NCI-H1436 (cell line): ENCODE results near the gene PTPRN.
"Not testable (repeated sequence)": the region's sequence is repeated elsewhere in the genome, so short reads cannot be mapped to it uniquely, and the experiment has no call there.

ENCODE experiments used
- DNase-seq: peaks from one replicate; lab custom pipeline; 2025; lab: John Stamatoyannopoulos, UW

The PTPRN gene

DNA sequence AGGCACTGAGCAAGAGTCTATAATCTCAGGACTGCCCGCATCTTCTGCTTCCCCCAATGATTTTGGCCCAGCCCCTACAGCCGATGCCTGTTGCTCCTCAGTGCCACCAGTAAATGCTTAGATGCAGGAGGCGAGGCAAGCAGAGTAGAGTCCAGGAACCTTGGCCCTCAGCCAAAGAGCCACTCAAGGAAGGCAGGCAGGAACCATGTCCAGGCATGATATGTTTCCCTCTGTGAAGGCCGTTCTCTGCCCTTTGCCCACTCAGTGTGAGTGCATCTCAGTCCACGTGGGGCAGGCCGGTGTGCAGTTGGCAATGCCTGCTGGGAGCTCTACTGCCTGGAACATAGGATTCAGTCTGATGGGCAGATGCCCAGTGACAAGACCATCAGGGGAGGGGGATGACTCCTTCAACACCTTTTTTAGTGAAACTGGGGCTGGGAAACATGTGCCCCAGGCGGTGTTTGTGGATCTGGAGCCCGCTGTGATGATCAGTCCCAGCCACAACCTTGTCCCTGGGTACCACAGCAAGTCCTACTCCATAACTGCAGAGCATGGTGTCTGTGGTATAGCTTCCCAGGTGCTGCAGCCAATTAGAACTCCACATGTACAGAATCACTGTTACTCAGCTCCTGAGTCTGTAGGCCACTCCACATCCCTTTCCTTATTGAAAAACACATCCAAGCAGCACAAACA lies 39.7 kb downstream of the PTPRN start:
- no peak for DNase-seq

DNA sequence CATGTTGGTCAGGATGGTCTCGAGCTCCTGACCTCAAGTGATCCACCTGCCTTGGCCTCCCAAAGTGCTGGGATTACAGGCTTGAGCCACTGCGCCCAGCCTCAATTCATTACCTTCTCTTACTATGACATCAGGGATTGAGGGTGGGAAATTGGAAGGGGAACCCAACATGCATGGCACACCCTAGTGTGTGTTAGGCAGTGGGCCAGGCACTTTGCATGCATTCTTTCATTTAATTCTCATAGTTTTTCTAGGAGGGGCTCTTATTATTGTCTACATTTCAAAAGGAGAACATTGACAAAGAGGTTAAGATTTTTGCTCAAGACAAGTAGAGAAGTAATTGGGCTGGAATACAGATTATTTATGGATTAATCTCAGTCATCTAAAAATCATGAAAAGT lies 40.9 kb downstream of the PTPRN start:
- DNase-seq, result no peak

DNA sequence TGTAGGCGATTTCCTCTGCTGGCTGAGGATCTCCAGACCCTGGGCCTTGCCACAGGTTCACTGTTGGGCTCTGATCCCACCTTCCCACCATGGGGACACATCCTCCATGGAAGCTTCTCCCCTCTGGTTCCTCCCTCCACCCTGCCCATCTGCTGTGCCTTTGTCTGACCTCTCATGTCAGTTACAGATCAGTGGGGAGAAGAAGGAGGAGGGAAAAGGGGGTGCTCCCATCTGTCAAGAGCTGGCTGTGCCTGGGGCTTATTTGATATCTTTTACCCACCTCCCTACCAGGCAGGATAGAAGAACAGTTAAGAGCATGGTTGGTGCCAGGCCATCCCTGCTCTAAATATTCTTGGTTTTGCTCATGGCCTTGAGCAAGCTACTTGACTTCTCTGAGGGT lies 42.3 kb downstream of the PTPRN start:
- no peak for DNase-seq

DNA sequence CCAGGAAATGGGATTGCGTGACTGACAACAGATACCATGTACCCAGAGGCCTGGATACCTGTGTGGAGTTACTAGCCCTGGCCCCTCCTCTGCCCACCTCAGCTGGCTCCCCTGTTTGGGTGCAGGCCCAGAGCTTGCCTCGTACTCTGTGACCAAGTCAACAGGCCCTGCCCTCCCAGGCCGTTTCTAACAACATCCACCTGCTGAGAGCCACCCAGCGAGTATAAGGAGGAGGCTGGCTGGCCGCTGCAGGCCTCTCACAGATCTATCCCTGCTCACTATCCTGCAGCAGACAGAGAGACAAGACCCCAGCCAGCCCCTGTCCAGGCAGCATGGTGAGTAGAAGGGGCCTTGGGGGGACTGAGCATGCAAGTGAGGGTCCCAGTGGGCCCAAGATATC lies 43.0 kb downstream of the PTPRN start:
- no peak for DNase-seq

DNA sequence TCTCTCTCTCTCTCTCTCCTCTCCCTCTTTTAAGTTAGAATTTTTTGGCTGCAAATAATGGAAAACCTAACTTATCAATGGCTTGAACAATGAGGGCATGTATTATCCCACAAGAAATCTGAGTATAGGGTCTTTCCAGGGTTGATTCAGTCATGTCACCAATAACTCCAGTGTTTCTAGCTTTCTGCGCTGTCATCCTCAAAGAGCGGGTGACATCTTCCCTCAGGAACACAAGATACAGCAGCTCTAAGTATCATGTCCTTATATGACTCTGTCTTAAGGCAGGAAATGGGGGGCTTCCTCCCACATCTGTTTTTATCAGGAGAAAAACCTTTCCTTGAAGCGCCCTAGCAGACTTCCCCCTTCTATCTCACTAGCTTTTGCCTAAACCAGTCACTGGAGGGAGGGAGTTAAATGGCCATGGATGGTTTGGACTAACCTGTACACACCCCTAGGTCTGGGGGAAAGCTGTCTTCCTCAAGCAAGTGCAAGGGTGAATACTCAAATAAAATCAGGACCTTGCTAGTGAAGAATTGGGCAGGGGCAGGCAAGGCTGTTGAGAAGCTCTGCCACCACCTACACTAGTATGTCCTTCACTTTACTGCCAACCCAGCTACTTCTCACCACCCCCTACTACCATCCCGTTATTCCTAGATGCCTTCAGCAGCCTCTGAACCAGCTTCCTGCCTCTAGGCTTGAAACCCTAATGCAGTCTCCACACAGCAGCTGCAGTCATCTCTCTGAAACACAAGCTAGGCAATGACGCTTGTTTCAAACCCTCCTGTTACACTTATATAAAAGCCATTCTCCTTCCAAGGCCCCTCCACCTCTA lies 48.0 kb downstream of the PTPRN start:
- DNase-seq, result no peak

DNA sequence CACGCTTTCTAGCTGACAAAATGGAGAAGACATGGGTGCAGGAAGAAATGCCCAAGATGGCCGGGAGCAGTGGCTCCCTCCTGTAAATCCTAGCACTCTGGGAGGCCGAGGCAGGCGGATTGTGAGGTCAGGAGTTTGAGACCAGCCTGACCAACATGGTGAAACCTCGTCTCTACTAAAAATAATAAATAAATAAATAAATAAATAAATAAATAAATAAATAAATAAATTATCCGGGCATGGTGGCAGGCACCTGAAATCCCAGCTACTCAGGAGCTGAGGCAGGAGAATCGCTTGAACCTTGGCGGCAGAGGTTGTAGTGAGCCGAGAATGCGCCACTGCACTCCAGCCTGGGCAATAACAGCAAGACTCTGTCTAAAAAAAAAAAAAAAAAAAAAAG lies 50.3 kb downstream of the PTPRN start:
- not testable (repeated sequence) for DNase-seq

DNA sequence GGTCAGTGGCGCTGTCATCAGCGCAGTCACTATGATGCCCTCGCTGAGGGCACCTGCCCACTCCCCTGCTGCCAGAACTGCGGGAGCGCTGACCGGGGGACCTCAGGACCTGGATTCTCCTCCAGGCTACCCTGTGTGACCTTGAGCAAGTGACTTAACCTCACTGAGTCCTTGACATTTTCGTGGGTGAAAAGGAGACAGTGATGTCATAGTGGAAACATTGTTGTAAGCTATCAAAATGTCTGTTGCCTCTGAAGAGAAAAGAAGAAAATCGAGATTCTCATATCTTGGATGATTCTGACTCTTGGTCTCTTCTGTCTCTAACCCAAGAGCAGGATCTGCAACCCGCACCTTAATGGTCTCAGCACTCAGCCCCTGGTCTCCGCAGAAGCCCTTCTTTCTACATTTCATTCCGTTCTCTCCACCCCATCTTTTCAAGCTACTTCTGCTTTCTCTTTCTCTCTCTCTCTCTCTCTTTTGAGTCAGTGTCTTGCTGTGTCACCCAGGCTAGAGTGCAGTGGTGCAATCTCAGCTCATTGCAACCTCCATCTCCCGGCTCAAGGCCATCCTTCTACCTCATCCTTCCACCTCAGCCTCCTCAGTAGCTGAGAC lies 54.5 kb downstream of the PTPRN start:
- no peak for DNase-seq

DNA sequence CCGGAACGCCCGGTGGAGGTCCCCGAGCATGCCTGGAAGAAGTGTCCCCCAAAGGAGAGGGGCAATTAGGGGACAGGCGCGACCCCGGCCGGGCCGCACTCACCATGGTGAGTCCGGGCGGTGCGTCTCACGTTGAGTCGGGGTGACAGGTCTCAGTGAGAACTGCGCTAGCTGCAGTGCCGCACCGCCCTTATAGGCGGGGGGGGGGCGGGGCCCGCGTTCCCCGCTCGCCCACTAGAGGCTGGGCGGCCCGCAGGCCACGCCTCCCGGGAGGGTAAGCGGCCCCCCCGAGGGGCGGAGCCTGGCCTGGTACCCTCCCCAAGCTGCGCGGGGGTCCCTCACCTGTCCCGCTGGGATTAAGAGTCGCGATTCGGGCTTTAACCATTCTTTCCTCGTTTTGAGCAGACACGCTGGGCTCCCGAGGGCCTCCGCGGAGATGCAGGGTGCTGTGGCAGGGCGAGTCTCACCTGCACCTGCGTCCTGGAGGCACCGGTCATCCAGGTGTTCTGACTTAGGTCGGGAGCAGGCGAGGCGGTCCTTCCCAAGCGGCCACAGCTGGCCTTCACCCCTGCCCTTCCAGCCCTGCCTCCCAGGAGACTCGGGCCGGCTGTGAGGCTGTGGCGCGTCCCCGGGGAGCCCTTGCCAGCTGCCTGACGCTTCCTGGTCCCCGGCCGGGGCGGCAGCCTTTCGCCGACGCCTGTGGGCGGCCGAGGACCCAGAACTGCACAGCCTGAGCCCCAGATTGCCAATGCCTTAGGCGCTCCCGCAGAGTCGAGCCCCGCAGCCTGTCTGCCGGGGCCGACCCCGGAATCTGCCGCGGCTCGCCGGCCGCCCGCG lies 55.2 kb downstream of the PTPRN start, which contains the start of gene TUBA4A:
Gene TUBA4A (minus strand): TSS at position 166 of the 837 bp plus-strand sequence. CDS start 60 bp downstream, at position 106.
- DNase-seq, result peak; percentile 73

DNA sequence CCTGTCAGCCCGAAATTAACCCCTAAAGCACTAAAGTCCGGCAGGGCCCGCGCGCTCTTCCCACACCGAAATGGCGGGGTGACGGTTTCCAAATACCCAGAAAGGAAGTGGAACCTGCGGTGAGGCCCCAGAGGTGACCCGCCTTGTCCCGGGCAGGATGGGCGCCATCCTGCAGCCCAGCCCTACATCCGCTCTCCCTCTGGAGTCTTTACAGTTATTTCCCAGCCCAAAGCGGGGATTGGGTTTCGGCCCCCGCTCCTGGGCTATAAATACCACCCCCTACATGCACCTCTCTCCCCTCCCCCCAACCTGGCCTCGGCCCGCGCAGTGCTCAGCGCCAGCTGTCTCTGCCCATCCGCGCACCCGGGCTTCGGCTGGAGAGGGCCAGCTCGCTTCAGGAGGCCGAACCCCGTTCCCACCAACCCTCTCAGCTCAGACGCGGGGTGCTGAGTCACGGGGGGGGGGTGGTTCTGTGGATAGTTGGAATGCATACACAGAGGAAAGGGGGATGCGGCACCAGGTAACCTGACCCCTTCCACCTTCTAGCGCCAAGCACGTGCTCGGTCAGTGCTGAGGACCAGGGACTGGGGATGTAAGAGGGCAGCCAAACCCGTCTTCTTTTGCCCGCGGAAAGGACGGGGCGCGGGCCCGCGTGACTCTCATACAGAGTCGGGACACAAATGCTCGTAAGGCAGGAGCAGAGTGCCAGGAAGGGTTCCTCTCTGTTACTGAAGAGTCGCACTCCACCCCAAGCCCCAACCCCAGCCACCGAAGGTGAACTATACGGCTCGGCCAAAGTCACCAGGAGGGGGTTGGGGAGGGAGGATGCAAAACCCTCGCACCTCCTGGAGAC lies 56.1 kb downstream of the PTPRN start, which contains the start of gene TUBA4B:
Gene TUBA4B (plus strand): TSS at position 344 of the 853 bp plus-strand sequence. CDS start 165 bp downstream, at position 509.
- no peak for DNase-seq

DNA sequence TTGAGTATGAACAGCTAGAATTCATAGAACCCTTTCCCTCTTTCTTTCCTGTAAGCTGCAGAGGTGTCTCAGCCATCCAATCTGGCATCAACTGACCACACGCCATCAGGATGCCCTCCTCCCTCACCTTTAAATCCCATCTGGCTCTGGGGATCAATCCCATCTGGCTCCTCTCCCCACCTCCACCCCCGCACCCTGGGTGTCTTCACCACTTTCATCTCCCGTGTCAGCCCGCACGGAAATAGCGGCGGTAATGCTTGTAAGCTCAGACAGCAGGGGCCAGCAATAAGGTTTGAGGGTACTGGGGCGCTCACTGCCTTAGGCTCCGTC lies 56.7 kb downstream of the PTPRN start:
- DNase-seq, result no peak

DNA sequence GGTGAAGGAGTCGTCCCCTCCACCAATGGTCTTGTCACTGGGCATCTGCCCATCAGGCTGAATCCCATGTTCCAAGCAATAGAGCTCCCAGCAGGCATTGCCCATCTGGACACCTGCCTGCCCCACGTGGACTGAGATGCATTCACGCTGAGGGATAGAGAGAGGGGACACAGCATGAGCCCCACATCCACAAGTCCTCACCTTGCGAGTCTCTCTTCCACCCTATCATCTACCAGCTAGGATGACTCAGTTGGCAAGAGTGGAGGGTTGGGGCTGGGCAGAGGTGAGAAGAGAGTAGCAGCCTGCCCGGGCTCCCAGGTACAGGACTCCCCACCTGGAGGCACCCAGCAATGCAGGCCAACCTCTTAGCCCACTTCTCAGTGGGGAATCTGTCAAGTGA lies 57.1 kb downstream of the PTPRN start:
- no peak for DNase-seq

DNA sequence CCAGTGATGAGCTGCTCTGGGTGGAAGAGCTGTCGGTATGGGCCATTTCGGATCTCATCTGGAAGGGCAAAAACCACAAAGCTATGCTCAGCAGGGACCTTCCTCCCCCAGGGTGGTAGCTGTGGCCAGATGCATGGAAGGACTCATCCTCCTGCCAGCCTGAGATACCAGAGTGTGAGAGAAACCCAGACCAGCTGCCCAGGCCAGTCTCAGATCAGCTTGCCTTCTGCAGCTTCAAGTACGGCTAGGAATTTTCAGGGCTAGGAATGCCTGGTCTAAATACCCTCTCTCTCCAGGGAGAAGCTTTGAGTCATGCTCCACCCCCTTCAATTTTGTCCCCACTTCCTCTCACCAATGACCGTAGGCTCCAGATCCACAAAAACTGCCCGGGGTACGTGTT lies 57.5 kb downstream of the PTPRN start:
- no peak for DNase-seq

DNA sequence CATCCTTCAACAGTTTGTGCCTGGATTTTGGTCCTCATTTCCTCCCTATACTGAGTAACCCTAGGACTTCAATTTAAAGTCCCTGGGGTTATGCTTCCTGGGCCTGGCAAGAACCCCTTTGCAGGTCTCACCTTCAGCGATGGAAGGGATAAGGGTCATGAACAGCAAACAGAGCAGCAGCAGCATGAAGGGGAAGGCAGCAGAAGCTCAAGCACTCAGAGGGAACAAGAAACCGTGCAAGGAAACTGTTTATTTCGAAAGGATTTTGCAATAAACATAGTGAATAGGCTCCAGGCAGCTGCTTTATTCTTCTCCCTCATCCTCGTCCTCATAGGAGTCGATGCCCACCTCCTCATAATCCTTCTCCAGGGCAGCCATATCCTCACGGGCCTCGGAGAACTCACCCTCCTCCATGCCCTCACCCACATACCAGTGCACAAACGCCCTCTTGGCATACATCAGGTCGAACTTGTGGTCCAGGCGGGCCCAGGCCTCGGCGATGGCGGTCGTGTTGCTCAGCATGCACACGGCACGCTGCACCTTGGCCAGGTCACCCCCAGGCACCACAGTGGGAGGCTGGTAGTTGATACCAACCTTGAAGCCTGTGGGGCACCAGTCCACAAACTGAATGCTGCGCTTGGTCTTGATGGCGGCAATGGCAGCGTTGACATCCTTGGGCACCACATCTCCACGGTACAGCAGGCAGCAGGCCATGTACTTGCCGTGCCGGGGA lies 59.0 kb downstream of the PTPRN start:
- DNase-seq, result no peak

DNA sequence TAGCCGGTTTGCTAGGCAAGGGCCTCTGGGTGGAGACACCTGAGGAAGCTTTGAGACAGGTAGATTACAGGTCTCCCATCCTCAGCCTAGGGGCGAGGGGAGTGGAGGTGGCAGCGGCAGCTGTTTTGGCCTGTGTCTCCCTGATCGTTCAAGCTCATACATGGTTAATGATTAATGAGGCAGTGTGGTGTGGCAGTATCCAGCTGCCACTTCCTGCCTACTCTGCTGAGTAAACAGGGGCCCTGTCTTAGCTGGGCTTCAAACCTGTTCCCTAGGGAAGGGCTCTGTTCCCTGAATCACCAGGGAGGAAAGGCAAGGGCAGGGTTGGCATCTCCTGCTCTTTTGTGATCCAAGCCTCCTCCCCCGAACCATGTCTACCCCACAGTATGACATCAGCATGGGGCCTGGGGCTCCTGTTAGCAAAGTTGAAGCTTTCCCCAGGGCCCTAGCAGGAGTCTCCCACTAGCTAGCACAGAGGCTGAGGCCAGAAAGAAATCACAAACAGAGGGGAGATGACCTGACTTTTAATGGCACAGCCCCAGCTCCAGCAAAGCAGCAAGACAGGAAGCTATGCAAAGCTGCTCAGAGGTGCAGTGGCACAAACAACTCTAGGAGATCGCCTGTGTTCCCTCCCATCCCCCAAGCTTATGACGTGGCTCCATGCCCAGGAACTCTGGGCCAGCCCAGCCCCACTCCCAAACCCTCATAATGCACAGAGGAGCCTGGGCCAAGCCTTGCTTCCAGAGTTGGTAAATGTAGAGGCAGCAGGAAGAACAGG lies 59.8 kb downstream of the PTPRN start:
- peak; percentile 17 for DNase-seq

DNA sequence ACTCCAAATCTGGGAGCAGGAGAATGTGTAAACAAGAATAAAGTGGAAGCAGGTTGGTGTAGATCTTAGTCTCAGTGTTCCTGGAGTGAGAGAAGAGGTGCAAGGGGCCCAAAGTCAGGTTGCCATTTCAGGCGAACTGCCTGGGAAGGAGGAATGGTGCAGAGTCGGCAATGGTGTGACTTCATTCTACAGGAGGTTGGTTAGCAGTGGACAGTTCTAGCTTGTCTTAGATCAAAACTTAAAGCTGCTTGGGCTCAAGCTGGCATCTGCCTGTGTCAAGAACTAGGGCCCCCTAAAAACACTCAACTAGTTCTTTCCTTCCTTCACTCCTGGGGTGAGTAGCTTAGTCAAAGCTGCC lies 60.4 kb downstream of the PTPRN start:
- DNase-seq, result no peak

DNA sequence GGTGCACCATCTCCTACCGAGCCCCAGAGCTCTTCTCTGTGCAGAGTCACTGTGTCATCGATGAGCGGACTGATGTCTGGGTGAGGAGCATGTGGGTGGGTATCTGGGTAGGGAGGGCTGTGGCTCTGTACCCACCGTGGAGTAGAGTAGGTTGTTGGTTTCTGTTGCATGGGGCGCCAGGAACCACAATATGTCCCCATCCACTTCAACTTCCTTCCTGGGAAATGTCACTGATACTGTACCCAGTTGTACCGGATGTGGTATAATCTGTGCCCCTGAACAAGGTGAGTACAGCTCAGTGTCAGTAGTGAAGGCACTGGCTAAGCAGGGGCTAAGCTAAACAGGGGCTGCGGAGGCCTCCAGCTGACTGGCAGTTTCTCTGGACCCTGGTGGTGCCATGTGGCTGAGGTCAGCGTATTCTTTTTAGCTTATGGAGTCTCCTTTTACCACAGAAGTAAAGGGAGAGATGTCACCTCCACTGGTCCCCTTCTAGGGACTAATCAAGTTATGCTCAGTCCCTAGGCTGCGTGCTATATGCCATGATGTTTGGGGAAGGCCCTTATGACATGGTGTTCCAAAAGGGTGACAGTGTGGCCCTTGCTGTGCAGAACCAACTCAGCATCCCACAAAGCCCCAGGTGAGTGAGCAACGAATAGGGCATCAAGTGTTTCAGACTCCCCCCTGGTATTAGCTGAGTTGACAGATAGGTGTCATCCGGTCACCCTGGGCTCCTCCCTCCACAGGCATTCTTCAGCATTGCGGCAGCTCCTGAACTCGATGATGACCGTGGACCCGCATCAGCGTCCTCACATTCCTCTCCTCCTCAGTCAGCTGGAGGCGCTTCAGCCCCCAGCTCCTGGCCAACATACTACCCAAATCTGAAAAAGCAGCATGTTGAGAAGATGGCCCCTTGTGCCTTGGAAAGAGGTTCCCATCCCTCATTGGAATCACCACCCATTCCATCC lies 61.2 kb downstream of the PTPRN start:
- no peak for DNase-seq

DNA sequence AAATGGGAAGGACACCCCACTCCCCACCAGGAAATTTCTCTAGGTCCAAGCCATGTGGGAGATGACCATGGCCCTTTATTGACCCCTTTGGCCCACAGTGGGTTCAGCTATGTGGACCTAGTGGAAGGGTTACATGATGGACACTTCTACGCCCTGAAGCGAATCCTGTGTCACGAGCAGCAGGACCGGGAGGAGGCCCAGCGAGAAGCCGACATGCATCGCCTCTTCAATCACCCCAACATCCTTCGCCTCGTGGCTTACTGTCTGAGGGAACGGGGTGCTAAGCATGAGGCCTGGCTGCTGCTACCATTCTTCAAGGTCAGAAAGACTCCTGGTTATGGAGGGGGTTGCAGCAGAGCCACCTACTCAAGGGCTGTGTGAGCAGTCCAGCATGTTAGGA lies 62.6 kb downstream of the PTPRN start:
- DNase-seq, result no peak

DNA sequence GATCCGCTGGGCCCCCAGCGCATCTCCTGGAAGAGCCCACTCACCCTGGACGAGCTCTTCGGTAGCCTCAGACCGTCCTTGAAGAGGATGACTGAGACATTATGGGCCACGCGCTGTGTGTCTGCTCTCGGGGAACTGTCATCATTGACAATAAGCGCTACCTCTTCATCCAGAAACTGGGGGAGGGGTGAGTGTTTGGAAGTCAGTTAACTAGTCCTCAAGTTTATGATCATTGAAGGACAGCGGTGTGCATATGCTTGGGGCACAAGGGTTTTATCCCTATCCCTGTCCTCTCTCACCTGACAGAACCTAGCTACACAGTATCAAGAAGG lies 63.3 kb downstream of the PTPRN start:
- no peak for DNase-seq
